Transverse colon (tissue), 3 donors: Measurements from ENCODE around the gene TOB2.

Experiments
- EP300 ChIP-seq: sonication (generic); formaldehyde crosslinking; IDR thresholded peaks from one replicate; pipeline ENCODE4 v1.6.1; 2017; ENCODE audit warnings: antibody characterized with exemption, low read depth
- POLR2A ChIP-seq: fragments of 450-650 bp; IDR thresholded peaks from one replicate; pipeline ENCODE4 v1.6.1; 2016; ENCODE audit warnings: antibody characterized with exemption, mild to moderate bottlenecking, moderate library complexity
- TF ChIP-seq, protein P1 (sequence below), 5 experiments: fragments of 200-600 bp in 3 of 5; fragments of 450-650 bp in 2 of 5; sonication (generic) in 3 of 5; IDR thresholded peaks; 1 replicate in 2 of 5; 2 replicates in 3 of 5; pipeline ENCODE4 v1.5.1; 2016 to 2017; ENCODE audit warnings: antibody characterized with exemption in 5 of 5, inconsistent platforms in 3 of 5, mild to moderate bottlenecking in 2 of 5, moderate library complexity in 1 of 5

- TF ChIP-seq, protein P1, sequence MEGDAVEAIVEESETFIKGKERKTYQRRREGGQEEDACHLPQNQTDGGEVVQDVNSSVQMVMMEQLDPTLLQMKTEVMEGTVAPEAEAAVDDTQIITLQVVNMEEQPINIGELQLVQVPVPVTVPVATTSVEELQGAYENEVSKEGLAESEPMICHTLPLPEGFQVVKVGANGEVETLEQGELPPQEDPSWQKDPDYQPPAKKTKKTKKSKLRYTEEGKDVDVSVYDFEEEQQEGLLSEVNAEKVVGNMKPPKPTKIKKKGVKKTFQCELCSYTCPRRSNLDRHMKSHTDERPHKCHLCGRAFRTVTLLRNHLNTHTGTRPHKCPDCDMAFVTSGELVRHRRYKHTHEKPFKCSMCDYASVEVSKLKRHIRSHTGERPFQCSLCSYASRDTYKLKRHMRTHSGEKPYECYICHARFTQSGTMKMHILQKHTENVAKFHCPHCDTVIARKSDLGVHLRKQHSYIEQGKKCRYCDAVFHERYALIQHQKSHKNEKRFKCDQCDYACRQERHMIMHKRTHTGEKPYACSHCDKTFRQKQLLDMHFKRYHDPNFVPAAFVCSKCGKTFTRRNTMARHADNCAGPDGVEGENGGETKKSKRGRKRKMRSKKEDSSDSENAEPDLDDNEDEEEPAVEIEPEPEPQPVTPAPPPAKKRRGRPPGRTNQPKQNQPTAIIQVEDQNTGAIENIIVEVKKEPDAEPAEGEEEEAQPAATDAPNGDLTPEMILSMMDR (IDR thresholded peaks at IDR 0.05): no peak
- TF ChIP-seq EP300: no peak
- no peak for TF ChIP-seq POLR2A
These were observed 41.0 kb downstream of the TOB2 start for GRCh38 chr22:41405588-41405987.
